GM12801 (cell line): ENCODE data around the gene ASNS.

Experiments
- CTCF ChIP-seq: IDR thresholded peaks from one replicate; pipeline ENCODE4 v1.5.1; 2011; ENCODE audit warnings: control low read depth; ENCODE audit not compliant: insufficient read length; ENCODE audit errors: extremely low read depth

Gene ASNS

GRCh38 chr7:97842772-97843345, 29.3 kb downstream of the ASNS start:
- TF ChIP-seq CTCF, result no peak

- no peak for TF ChIP-seq CTCF
Observed at GRCh38 chr7:97842006-97842405, 30.2 kb downstream of the ASNS start.

GRCh38 chr7:97835296-97836138, 36.7 kb downstream of the ASNS start:
- no peak for TF ChIP-seq CTCF

DNA sequence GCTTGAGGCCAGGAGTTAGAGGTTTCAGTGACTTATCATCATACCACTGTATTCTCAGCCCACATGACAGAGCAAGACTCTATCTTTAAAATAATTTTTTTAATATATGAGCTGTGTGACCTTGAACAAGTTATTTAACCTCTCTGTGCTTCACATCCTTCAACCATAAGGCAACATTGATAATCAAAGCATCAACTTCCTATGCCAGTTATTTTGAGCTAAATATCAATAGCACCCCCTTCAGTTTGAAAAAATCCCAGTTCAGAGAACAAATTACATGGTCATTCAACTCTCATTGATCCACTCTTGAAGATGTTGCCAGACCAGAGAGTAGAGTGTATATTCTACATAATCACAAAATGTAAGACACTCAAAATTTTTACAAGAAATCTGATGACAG, 53.0 kb downstream of the ASNS start:
- TF ChIP-seq CTCF, result no peak

DNA sequence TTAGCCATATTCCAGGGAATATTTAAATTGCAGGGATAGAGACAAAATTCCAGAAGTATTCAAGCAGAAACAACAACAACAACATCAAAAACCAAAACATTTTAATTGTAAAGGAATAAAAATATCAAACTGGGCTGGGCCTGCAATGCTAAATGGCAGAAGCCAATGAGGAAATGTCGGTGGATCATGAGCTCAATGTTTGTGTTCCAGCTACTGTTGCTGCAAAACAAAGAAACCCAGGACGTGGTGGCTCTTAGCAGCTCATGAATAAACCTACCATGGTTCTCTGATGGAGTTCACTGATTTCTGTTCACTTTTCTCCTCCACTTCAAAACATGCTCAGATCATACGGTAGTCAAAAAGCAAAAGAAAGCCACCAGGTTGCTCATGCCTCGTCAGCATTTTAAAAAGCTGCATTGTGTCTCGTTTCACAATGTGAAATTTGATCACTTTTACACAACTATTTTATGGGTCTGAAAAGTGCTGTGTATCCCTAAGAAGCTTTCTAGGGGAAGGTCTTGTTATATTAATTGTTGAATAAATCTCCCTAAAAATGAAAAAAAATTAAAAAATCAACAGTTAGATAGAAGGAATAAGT, 54.0 kb downstream of the ASNS start:
- no peak for TF ChIP-seq CTCF
